ENCODE data around the gene CDK2.
"Not testable (repeated sequence)": the region's sequence is repeated elsewhere in the genome, so short reads cannot be mapped to it uniquely, and the experiment has no call there.

The CDK2 gene

DNA sequence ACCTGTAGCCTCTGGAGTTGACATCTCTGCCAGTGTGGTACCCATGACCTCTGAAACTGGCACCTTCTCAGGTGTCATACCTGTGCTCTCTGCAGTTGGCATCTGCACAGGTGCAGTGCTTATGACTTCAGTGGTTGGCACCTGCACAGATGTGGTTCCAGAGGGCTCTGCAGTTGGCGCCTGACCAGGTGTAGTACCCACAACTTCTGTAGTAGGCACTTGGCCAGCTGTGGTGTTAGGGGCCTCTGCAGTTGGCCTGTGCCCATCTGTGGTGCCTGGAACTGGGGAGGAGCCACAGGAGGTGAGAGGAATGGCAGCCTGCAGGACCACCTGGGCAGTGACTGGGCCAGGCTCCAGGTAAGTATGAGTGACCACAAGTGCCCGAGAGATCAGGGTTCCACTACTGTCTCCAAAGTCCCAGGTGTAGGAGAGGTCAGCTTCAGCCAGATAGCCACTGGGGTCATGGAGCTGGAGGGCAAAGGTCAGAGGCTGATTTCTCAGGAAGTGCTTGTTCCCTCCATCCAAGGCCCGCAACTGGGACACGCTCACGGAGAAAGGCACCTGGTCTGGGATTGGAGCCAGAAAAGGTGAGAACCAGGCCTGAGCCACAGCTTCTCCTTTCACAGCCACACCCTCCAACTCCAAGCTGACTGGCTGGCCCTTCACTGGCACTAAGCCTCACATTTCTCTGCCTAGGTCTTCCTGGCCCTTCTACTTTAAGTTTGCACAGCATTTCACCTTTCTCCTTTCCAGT lies 9.3 kb upstream of the CDK2 start:
- Mint-ChIP-seq H3K27ac (no peak overlapping the region), H3K4me1 (ENCODE audit: low read depth) (peaks cover 7% of the 10 kb centered on the region), H3K36me3 (ENCODE audit: low read depth) (peaks cover 22% of the 10 kb centered on the region), H3K4me3 (no peak overlapping the region), H3K27me3 (ENCODE audit: low read depth) (no peaks in the 10 kb centered on the region), H3K9me3 (no peaks in the 10 kb centered on the region)

DNA sequence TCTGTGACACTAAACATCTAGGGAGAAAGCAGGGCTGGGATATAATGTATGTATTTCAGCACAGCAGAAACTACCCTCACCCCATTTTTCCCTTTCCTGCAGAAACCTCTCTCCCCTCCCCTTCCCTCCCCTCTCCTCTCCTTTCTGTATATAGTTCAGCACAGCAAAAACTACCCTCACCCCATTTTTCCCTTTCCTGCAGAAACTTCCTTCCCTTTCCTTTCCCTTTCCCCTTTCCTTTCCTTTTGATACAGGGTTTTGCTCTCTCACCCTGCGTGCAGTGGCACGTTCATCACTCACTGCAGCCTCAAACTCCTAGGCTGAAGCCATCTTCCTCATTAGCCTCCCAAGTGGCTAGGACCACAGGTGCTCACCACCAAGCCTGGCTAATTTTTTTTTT lies 2.9 kb upstream of the CDK2 start:
- Mint-ChIP-seq H3K9me3 (no peaks in the 10 kb centered on the region), H3K4me3 (no peak overlapping the region), H3K36me3 (ENCODE audit: low read depth) (peaks cover 8% of the 10 kb centered on the region), H3K4me1 (ENCODE audit: low read depth) (peaks cover 24% of the 10 kb centered on the region), H3K27ac (no peak overlapping the region), H3K27me3 (ENCODE audit: low read depth) (no peaks in the 10 kb centered on the region)

DNA sequence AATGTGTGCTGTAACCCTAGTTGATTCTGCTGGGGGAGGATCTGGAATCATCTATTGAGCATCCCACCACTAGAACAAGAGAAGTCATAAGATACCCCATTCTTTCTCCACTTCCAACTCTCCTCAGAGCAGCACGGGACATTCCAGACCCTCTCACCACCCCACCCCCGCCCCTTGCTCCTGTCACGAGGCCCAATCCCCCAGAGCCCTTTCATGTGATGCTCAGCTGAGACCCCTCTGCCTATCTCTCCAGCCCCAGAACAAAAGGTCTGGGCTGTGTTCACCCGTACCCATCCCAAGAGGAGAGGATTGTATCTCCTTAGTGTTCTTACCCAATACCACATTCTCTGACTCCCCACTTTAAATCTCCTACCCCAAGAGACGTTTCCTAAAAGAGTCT lies 1.4 kb upstream of the CDK2 start:
- H3K27me3 Mint-ChIP-seq (ENCODE audit: low read depth), result no peaks in the 10 kb centered on the region
- H3K27ac Mint-ChIP-seq, result no peak overlapping the region
- H3K36me3 Mint-ChIP-seq (ENCODE audit: low read depth), result peaks cover 8% of the 10 kb centered on the region
- no peaks in the 10 kb centered on the region for H3K9me3 Mint-ChIP-seq
- H3K4me3 Mint-ChIP-seq, result peak overlapping the region; percentile 4
- peaks cover 24% of the 10 kb centered on the region for H3K4me1 Mint-ChIP-seq (ENCODE audit: low read depth)

DNA sequence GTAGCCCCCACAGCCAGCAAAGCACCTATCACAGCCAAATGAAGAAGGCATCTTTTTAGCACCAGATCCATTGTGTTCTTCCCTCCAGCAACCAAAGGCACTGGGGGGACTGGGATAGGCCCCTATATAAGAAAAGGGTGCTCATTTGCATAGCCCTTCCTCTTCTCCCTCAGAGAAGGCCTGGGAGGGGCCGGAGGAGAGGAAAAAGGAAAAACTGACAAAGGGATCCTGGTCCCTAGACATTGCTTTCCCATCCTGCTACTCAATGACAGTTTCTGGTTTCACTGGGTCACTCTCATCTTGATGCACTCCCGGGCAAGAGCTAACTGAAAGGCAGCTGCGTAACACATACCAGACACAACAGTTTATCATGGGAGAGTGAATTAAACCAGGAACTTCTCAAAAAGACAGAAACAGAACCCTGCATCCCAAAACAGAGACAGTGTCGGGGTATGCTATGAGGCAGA lies 656 bp upstream of the CDK2 start, which contains the start of gene PMEL:
PMEL (minus strand) TSS at position 102 of the 467 bp plus-strand sequence; CDS start at position 71, 31 bp downstream.
- Mint-ChIP-seq H3K36me3 (ENCODE audit: low read depth) (peaks cover 12% of the 10 kb centered on the region), H3K27ac (peak within 1 kb of the TSS; percentile 84), H3K9me3 (no peaks in the 10 kb centered on the region), H3K27me3 (ENCODE audit: low read depth) (no peaks in the 10 kb centered on the region), H3K4me1 (ENCODE audit: low read depth) (peaks cover 24% of the 10 kb centered on the region), H3K4me3 (peak within 1 kb of the TSS; percentile 96)

DNA sequence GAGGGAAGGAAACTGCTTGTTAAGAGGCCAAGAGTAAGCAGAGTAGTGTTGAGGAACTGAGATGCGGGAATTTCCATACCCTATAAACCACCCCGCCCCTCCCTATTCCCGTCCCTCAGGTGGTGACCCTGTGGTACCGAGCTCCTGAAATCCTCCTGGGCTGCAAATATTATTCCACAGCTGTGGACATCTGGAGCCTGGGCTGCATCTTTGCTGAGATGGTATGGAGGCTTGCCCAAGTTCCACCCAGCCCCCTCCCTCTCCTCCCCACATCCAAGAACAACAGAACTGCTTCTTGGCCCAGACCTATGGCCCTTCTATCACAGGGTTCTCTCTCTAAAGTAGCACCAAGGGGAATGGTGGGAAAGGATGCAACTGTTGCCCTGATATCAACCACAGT lies 2.7 kb downstream of the CDK2 start:
- no peak overlapping the region for H3K27ac Mint-ChIP-seq
- H3K4me1 Mint-ChIP-seq (ENCODE audit: low read depth), result peaks cover 28% of the 10 kb centered on the region
- no peak overlapping the region for H3K4me3 Mint-ChIP-seq
- peaks cover 15% of the 10 kb centered on the region for H3K36me3 Mint-ChIP-seq (ENCODE audit: low read depth)
- no peaks in the 10 kb centered on the region for H3K27me3 Mint-ChIP-seq (ENCODE audit: low read depth)
- H3K9me3 Mint-ChIP-seq, result no peaks in the 10 kb centered on the region

DNA sequence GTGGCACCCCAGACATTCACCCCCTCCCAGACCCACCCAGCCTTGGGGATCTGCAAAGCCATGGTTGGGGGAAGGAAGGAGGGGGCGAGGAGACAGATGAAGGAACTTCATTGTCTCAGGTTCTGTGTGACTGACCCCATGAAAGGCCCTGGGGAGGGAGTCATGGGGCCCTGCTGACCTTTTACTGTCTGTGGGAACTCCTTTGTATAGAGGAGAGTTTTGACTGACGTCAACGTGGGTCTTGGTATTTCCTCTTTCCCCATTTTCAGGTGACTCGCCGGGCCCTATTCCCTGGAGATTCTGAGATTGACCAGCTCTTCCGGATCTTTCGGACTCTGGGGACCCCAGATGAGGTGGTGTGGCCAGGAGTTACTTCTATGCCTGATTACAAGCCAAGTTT lies 4.1 kb downstream of the CDK2 start:
- Mint-ChIP-seq H3K27me3 (ENCODE audit: low read depth) (no peaks in the 10 kb centered on the region), H3K4me3 (no peak overlapping the region)

DNA sequence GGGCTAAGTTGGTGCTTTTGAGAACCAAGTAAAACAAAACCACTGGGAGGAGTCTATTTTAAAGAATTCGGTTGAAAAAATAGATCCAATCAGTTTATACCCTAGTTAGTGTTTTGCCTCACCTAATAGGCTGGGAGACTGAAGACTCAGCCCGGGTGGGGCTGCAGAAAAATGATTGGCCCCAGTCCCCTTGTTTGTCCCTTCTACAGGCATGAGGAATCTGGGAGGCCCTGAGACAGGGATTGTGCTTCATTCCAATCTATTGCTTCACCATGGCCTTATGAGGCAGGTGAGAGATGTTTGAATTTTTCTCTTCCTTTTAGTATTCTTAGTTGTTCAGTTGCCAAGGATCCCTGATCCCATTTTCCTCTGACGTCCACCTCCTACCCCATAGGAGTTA lies 5.4 kb downstream of the CDK2 start:
- peaks cover 19% of the 10 kb centered on the region for H3K36me3 Mint-ChIP-seq (ENCODE audit: low read depth)
- no peaks in the 10 kb centered on the region for H3K9me3 Mint-ChIP-seq
- peak overlapping the region; percentile 6 for H3K4me3 Mint-ChIP-seq
- no peaks in the 10 kb centered on the region for H3K27me3 Mint-ChIP-seq (ENCODE audit: low read depth)
- H3K4me1 Mint-ChIP-seq (ENCODE audit: low read depth), result peaks cover 22% of the 10 kb centered on the region
- peak overlapping the region; percentile 23 for H3K27ac Mint-ChIP-seq

More for the DNA sequence above, 4.1 kb downstream of the CDK2 start:
- Mint-ChIP-seq H3K4me1 (ENCODE audit: low read depth) (peaks cover 28% of the 10 kb centered on the region), H3K9me3 (no peaks in the 10 kb centered on the region), H3K27ac (no peak overlapping the region), H3K36me3 (ENCODE audit: low read depth) (peaks cover 15% of the 10 kb centered on the region)

DNA sequence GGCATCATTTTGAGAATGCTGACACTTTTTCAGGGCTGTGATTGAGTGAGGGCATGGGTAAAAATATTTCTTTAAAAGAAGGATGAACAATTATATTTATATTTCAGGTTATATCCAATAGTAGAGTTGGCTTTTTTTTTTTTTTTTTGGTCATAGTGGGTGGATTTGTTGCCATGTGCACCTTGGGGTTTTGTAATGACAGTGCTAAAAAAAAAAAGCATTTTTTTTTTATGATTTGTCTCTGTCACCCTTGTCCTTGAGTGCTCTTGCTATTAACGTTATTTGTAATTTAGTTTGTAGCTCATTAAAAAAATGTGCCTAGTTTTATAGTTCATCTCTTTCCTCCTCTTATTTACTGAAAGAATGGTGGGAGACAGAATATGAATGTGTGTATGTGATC lies 5.8 kb downstream of the CDK2 start:
- no peaks in the 10 kb centered on the region for H3K27me3 Mint-ChIP-seq (ENCODE audit: low read depth)
- peak overlapping the region; percentile 6 for H3K4me3 Mint-ChIP-seq
- H3K36me3 Mint-ChIP-seq (ENCODE audit: low read depth), result peaks cover 19% of the 10 kb centered on the region
- H3K27ac Mint-ChIP-seq, result peak overlapping the region; percentile 23
- H3K9me3 Mint-ChIP-seq, result no peaks in the 10 kb centered on the region
- H3K4me1 Mint-ChIP-seq (ENCODE audit: low read depth), result peaks cover 20% of the 10 kb centered on the region

DNA sequence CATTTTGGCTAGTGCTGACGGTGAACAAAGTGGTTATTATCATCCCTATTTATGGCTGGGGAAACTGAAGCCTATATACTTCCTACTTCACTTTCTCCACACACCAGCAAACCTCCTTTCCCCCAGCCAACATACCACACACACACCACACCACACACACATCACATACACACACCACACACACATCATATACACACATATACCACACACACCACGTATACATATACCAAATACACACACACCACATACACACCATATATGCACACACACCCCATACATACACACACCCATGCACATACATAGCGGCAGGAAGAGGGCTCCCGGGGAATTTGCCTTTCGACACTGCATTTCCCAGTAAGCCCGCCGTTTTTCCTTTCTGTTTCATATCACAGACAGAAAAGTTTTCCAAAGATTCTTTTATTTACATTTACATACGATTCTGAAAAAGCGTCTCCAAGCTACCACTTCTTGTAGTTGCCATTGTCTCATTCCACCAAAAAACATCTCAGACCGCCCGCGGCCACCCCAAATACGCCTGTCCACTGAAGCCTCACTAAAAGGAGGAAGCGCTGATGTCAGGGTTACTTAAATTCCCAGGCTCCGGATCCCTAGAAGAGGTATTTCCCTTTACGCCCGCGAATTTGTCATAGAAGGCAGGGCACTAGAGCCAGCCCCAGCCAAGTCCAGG lies 6.4 kb downstream of the CDK2 start:
- H3K36me3 Mint-ChIP-seq (ENCODE audit: low read depth), result peaks cover 17% of the 10 kb centered on the region
- H3K9me3 Mint-ChIP-seq, result no peaks in the 10 kb centered on the region
- H3K27me3 Mint-ChIP-seq (ENCODE audit: low read depth), result no peaks in the 10 kb centered on the region
- no peak overlapping the region for H3K4me3 Mint-ChIP-seq
- H3K27ac Mint-ChIP-seq, result no peak overlapping the region
- peaks cover 14% of the 10 kb centered on the region for H3K4me1 Mint-ChIP-seq (ENCODE audit: low read depth)

DNA sequence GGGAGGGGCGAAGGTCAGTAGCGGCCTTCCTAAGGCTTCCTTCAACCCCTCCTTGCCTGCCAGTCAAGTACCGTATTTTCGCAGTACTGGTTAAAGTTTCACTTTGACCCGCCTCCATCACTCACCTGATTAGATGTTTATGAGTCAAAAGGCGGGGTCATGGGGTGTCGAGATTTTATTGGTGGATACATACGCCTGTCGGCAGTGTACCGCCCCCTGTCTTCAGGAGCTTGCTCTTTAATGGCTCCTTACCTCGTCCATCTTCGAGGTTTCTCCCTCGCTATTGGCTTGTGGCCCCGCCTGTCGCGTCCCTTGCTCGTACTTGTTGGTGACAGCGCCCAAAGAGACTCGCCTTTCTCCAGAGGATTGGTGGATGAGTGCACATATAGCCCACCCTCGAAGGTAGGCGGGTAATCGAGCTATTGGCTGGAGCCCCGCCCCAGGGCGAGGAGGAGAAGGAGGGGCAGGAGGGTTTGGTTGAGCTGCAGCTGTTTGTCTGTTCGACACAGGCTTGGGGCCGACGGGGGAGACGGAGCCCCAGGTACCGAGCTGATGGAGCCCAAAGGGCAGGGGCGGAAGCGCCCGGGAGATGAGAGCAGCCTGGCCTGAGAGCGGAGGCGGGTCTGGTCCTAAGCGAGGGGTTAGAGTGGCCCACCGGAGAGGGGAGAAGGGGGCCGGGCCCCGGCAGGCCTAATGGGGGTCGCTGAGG lies 7.1 kb downstream of the CDK2 start, which contains the start of gene RAB5B:
RAB5B (plus strand) TSS at position 480 of the 709 bp plus-strand sequence. CDS start 12,883 bp downstream, outside the sequence.
- Mint-ChIP-seq H3K4me1 (ENCODE audit: low read depth) (peaks cover 10% of the 10 kb centered on the region), H3K27ac (no peak within 1 kb of the TSS), H3K27me3 (ENCODE audit: low read depth) (no peaks in the 10 kb centered on the region), H3K36me3 (ENCODE audit: low read depth) (peaks cover 17% of the 10 kb centered on the region), H3K4me3 (no peak within 1 kb of the TSS), H3K9me3 (no peaks in the 10 kb centered on the region)

DNA sequence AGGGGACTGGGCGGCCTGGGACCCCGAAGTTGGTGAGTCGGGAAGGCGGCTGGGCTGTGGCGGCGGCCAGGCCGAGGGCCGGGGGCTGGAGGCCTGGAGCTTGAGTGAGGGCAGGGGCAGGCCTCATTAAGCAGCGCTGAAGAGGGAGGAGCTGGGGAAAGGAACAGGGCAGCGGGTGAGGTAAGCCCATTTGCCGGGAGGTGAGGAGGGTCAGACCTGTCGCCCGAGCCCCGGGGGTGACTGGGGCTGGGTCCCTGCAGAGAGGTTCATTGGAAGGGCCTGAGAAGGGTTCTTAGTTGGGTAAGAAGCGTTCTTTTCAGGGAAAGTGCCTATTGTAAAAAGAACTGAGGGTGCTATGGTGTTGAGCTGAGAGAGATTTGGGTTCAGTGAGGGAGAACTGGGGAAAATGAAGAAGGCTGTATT lies 7.7 kb downstream of the CDK2 start:
- peaks cover 17% of the 10 kb centered on the region for H3K36me3 Mint-ChIP-seq (ENCODE audit: low read depth)
- no peak overlapping the region for H3K27ac Mint-ChIP-seq
- H3K4me1 Mint-ChIP-seq (ENCODE audit: low read depth), result peaks cover 10% of the 10 kb centered on the region
- no peaks in the 10 kb centered on the region for H3K27me3 Mint-ChIP-seq (ENCODE audit: low read depth)
- H3K9me3 Mint-ChIP-seq, result no peaks in the 10 kb centered on the region
- H3K4me3 Mint-ChIP-seq, result no peak overlapping the region

DNA sequence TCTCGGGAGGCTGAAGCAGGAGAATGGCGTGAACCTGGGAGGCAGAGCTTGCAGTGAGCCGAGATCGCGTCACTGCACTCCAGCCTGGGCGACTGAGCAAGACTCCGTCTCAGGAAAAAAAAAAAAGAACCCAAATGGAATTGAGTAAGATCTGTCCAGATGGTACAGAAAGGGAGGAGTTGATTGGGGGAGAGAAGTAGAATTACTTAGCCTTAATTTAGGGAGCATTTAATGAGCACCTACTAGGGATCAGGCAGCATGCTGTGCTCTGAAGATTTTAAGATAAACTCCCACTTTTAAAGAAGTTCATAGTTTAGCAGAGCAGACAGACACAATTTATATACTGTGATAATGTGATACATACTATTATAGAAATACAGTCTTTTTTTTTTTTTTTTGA lies 11.8 kb downstream of the CDK2 start:
- peaks cover 11% of the 10 kb centered on the region for H3K4me1 Mint-ChIP-seq (ENCODE audit: low read depth)
- H3K9me3 Mint-ChIP-seq, result no peaks in the 10 kb centered on the region
- H3K27me3 Mint-ChIP-seq (ENCODE audit: low read depth), result no peaks in the 10 kb centered on the region
- peaks cover 29% of the 10 kb centered on the region for H3K36me3 Mint-ChIP-seq (ENCODE audit: low read depth)
- H3K4me3 Mint-ChIP-seq, result no peak overlapping the region
- no peak overlapping the region for H3K27ac Mint-ChIP-seq

DNA sequence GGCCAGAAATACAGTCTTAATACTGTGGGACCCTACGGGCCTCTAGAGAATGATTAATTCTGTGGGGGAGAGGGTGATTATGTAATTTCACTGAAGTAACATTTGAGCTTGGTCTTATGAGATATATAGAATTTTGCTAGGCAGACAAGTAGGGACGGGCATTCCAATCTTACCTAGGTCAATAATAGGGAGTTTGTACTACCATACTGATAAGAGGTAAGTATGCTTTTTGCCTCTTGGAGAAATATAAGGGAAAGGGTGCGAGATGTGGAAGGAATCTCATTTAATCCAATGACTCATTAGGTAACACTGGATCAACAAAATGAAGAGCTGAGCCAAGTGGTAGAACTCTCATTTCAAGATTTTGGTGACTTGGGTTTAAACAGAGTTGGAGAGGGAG lies 12.4 kb downstream of the CDK2 start:
- no peak overlapping the region for H3K4me3 Mint-ChIP-seq
- no peaks in the 10 kb centered on the region for H3K9me3 Mint-ChIP-seq
- no peaks in the 10 kb centered on the region for H3K27me3 Mint-ChIP-seq (ENCODE audit: low read depth)
- no peak overlapping the region for H3K27ac Mint-ChIP-seq
- peaks cover 33% of the 10 kb centered on the region for H3K36me3 Mint-ChIP-seq (ENCODE audit: low read depth)
- H3K4me1 Mint-ChIP-seq (ENCODE audit: low read depth), result peaks cover 15% of the 10 kb centered on the region

DNA sequence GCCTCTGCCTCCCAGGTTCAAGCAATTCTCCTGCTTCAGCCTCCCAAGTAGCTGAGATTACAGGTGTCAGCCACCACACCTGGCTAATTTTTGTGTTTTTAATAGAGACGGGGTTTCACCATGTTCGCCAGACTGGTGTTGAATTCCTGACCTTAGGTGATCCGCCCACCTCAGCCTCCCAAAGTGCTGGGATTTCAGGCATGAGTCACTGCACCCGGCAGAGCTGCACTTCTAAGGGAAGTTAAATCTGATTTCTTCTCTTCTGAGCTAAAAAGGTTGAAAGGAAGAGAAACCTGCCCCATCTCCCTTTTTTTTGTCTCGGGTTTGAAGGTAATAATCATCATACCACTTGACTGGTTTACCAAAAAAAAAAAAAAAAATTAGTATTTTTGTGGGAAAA lies 15.3 kb downstream of the CDK2 start:
- peaks cover 39% of the 10 kb centered on the region for H3K36me3 Mint-ChIP-seq (ENCODE audit: low read depth)
- peaks cover 14% of the 10 kb centered on the region for H3K4me1 Mint-ChIP-seq (ENCODE audit: low read depth)
- H3K4me3 Mint-ChIP-seq; H3K9me3 Mint-ChIP-seq; H3K27ac Mint-ChIP-seq; H3K27me3 Mint-ChIP-seq (ENCODE audit: low read depth): not testable (repeated sequence)
